SKM-1 treated with dmso at 0.1 percent for 144 hours (cell line): ENCODE data around the gene CECR2.

Experiments used
- DNase-seq: peaks from one replicate; lab custom pipeline; 2025; ENCODE audit not compliant: unreplicated experiment; lab: John Stamatoyannopoulos, UW

The CECR2 gene

DNA sequence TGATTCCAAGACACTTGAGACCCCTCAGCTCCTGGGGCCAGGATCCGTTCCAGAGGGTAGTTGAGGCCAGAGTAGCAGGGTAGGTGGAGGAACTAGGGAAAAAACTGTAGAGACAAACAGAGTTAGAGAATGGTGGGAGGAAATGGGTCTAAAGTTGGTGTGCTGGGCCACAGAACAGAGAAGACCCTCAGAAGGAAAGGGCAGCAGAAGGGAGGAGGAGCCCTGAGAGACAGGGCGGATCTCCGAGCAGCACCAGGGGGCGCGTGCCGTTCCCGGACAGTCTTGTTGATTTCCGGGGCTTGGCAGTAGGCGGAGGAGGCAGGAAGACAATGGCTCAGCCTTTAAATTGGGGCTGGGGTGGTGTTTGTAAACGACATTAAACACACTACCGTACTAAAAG lies 2.4 kb upstream of the CECR2 start:
- peak; percentile 28 for DNase-seq

DNA sequence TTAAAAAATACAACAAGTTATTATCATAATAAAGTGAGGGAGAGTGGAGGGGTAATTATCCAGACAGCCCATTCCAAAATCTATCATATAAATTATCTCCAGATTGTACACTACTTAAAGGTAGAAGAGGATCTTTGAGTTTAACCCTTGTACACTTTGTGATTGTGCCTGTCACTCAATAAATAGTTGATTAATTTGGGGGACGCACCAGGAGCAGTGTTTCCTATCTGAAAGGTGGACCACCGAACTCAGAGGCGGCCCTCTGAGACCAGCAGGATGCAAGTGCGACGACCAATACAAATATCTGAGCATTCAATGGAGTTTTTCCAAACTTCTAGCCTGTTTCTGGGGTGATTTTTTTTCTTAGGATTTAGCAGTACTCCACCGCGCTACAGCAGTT lies 1.1 kb upstream of the CECR2 start:
- no peak for DNase-seq

DNA sequence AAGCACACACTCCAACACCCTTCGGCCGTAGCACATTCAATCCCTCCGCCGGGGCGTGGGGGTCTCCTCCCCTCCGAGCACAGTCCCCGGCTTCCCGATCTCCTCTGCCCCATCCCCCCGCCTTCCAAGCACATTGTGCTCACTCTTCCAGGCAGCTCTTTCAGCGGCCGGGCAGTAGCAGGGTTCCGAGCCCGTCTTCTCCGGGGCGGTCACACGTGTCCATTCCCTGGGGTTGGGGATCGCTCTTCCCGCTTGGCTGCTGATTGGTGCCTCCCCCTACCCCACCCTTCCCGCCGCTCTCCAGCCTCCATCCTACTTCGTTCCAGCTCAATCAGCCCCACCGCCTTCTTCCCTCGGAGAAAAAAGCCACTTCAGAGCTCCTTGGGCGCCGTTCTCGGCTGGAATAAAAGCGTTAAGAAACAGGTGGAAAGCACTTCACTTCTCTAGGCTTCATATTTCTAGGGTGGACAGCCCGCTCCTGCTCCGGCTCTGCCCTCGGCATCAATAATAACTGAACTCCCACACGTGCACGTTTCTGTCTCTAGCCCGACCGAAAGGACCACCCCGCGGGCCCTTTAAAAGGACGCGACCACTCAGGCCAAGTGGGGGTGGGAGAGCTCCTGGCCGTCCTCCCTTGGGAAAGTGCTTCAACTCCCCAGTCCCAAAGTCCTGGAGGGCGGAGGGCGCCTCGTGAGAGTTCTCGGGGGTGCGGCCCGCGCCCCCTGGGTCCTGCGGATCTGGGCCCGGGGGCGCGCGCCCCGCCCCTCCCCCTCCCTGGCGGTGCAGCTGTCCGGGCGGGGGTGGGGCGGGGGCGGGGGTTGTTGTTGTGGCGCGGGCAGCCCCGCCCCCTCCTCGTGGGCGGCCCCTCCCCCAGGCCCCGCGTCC lies 464 bp upstream of the CECR2 start:
- no peak for DNase-seq

DNA sequence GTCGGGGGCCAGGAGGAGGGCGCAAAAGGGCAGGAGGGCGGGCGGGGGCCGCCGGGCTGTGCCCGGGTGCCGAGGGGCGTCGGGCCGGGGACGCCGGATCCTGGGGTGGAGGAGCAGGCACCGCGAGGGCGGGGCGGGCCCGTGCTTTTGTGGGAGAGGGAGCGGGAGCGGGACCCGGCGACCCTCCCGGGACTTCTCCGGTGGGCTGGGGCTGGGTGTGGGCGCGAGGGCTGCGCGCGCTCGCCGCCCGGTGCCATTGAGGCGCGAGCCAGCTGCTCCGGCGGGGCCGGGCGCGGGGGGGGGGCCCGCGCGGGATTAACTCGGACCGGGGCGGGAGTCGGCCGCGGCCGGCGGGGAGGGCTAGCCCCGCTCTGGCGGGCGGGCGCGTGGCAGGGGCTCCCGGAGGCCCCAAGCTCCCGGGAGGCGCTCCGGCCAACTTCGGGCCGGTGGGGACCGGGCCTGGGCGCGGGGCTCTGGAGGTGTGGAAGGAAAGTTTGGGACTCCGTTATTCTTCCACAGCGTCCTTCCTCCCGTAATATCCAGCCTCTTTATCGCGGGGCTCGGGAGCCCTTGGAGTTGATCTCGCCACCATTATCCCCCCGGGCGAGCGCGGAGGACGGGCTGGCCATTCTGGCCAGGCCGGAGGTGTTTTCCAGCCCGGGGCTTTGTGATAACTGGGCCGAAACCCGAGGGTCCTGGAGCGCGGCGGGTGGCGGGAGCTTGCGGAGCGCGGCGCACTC lies 936 bp downstream of the CECR2 start:
- no peak for DNase-seq

DNA sequence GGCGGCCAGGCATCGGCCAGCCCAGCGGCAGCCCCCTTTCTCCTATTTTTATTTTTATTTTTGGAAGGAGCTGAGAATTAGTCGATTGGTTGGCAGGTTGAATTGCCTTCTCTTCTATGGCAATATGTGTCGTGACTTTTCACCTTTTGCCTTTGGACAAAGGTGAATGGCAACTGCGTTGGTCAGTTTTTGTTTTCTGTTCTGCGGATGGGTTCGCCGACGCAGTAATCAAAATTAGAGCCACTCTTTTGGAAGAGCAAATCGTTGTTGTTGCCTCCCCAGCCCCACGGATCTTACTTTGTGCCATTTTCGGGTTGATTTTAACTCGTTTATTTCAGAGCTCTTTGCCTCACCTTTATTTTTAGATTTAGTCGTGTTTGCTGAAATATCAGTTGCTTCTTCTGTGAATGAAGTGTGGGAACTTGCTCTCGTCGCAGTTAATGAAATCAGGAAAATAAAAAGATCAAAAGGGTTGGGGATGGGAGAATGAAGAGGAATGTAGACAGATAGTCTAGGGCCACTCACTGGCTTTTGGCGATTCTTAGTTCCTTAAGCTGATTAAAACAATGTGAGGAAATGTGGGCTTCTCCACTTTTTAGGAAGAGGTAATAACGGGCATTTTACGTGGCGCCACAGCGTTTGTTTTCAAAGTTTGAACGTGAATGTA lies 1.6 kb downstream of the CECR2 start:
- DNase-seq: no peak

DNA sequence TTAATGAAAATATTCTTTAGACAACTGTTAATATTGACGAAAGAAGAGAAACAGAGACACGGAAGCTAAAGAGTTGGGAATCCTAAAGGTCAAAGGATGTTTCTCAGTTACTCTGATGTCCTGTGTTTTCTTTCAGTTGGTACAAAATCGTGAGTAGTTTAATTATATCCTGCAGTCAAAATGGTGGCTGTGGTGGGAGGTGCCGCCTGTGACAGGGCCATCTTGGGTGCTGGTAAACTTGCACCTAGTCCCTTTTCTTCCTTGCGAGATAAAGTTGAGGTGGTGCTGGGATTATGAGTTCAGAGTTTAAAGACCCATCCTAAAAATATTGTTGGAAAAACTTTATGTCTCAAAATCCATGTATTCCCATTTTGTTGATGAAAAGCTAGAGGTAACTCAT lies 2.2 kb downstream of the CECR2 start:
- DNase-seq: no peak

DNA sequence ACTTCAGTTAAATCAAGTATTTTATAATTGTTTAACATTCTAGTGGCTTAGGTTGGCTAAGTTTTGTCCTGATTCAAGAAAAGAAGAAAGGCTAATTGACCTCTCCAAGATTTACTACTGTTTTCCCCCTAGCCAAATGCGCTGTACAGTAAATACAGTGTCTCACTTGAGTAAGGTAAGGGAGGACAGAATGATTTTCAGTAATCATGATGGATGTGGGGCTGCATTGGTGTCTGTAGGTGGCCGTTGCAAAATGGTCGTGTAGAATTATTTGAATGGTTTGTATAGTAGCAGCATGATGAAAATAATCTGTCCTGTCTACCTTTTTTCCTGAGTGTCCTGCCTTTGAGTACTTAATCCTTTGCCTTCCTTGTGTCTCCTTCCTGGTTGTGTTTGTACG lies 4.6 kb downstream of the CECR2 start:
- DNase-seq: no peak

DNA sequence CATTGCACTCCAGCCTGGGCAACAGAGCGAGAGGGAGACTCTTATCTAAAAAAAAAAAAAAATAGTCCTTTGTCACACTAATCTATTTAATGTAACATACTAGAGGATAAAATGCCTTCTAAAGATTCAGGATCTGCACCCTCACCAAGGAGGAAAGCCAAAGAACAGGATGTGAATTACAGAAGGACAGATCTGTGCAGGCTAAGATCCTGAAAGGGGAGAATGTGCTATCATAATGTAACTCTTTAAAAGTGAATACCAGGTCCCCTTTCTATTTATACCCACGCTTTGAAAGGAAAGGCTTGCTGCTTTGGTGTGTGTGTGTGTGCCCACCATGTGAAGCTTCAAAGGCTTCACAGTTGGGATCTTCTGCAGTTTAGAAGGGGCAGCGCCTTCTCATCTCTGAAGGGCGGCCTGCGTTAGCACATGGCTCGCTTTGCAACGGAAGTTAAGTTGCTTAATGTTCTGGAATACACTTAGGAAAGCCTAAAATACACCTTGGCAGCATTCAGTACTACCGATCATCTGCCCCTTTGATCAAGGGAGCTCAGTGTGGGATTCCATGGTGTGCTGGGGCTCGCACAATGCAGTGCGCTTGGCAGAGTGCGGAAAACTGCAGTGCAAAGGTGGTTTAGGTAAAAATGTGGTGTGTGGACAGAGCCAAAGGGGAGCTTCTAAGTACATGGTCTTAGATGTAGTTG lies 6.8 kb downstream of the CECR2 start:
- DNase-seq: no peak

DNA sequence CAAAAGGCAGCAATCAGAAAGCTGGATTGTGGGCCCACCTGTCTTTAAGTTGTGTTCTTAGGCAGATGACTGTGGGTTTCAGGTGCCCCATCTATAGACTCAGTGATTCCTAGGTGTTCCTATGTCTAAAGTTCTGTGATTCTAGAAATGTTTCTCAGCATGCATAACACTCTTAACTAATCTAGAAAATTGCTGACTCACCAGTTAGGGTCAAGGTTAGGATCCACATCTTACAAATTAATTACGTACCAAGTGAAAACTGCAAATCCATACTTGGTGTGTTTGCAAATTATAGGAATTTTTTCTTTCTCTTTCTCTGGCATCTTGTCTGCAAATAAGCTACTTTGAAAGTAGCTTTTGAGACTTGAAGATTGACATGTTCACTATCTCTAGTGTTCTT lies 7.7 kb downstream of the CECR2 start:
- no peak for DNase-seq

DNA sequence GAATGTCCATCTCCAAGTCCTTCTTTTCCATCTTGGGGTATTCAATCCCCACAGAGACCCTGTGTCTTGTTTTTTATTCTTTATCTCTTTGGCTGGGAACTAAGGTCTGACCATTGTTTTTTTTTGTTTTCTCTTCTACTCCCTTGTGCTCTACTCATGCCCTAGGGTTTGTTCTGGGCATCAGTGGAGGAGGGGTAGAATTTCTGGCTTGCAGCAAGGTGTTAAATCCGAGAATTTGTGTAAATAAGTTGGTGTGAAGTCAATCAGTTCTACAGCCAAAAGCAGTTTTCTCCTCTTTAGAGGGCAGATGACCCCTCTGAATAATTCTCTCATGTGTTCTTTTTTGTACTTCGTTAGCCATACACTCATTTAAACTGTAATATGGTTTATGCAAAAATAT lies 10.7 kb downstream of the CECR2 start:
- no peak for DNase-seq

DNA sequence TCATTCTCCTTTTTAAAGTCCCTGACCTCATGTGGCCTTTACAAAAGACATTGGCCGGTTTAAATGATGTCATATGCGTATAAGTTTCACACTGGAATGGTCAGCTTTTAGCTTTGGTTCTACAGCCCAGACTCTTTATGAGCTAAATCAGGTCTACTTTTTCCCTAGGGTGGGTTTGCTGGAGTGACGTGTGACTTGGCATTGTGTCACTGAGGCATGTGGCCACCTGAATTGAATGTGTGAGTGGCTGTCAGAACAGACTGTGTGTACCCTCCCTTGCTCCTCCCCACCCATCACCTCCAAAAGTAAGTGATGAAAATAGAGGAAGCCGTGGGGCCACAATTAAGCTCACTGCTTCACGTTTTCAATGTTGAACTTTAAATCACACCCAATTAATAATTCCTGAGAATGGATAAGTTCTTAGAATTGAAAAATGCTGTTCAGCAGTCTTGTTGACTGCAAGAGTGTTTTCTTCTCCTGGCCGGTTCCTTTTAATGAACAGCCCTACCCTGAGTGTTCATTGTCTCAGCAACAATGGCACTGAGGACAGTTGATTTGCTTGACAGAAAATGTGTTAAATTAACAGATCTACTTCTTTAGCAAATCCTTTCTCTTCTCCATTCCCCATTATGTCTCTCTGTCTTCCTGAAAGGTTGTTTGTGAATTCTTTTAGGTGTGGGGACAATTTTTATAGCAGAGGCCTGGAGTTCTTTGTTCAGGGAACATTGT lies 11.3 kb downstream of the CECR2 start:
- no peak for DNase-seq

DNA sequence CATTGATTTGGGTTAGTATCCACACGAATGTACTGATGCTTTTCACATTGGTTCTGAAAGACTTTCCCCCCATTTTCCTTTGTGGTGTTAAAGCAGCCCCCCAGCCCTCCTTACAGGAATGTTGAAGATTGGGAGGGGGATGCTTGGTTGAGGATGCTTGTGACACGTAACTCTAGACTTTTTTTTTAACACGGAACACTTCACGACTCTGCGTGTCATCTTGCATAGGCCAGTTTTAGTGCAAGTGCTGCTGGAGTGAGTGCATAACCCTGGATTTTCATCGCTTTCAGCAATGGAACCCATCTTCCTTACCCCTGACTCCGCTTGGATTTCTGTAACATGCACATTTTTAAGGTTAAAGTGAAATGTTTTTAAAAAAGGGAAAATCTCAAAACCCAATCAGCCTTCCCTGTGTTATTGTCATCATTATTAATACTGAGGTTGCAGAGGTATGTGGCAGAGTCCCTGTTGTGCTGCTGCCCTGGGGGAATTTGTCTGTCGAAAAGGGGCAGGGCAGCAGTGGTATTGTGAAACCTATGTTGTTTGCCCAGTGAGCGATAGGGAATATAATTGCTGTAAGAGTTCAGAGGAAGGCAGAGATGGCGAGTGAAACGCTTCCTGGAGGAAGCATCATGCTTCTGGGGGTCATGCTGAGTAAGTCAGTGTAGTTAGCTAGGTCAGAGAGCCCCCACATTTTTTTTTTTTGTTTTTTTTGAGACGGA lies 12.1 kb downstream of the CECR2 start:
- peak; percentile 37 for DNase-seq

DNA sequence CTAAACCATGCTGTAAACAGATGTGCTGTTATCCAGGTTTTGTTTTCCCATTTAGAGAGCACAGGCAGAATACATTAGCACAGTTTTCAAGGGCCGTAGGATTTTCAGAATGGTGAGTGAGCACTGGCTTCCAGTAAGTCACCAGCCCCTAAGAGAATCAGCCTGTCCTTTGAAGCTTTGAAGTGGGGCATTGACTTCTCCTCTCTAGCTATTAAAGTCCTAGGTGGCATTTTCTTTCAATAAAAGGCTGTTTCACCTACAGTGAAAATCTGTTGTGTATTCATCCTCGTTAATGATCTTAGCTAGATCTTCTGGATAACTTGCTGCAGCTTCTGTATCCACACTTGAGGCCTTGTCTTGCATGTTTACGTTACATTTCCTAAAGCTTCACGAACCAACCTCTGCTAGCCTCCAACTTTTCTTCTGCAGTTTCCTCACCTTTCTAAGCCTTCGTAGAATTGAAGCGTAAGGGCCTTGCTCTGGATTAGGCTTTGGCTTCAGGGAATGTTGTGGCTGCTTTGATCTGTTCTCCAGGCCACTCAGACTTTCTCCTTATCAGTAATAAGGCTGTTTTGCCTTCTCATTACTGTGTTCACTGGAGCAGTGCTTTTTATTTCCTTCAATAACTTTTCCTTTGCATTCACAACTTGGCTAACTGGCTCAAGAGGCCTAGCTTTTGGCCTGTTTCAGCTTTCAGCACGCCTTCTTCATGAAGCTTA lies 15.5 kb downstream of the CECR2 start:
- DNase-seq: no peak

DNA sequence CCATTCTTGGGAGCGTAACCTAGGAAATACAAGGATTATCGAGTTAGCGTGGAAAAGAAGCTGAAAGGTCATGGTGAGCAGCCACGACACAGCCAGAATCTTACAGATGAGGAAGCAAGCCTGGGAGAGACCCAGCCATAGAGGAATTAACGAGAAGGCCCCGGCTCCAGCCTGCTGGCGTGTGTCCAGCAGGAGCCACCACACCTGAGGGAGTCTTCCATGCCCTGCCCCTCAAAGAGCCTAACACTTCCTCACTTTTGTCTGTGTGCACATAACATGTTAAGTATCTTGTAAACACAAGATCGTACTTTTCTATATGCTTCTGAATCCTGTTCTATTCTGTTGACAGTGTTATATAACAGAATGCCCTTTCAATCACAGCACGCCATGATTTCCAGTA lies 18.1 kb downstream of the CECR2 start:
- no peak for DNase-seq

DNA sequence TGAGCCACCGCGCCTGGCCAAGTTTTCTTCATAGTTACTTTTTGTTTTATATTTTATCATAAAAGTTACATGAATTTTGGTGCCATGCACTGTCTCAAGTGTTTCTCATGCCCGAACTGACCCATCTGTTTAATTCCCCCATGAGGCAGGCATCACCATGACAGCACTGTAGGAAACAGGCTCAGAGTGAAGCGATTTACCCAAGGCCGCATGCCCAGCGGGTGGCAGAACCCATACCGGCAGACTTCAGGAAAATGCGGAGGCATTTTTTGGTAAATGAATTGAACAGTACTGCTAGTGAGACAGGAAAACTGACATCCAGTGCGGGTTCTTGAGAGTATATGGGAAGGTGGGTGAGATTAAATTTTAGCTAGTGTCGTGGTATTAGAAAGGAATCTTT lies 19.0 kb downstream of the CECR2 start:
- DNase-seq: no peak

DNA sequence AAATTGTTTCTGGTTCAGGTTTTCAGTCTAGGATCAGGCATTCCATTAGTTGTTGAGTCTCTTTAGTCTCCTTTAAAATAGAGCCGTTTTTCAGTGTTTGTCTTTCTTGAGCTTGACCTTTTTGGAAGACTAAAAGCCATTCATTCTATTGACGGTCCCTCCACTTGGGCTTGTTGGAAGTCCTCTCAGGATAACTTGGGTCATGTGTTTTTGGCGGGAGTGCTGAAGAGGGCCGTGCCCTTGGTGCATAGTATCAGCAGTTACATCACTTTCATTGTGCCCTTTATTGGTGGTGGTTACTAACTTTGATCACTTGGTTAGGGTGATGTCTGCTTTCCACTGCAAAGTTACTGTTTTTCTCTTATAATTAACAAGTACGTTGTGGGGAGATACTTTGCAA lies 20.8 kb downstream of the CECR2 start:
- no peak for DNase-seq

DNA sequence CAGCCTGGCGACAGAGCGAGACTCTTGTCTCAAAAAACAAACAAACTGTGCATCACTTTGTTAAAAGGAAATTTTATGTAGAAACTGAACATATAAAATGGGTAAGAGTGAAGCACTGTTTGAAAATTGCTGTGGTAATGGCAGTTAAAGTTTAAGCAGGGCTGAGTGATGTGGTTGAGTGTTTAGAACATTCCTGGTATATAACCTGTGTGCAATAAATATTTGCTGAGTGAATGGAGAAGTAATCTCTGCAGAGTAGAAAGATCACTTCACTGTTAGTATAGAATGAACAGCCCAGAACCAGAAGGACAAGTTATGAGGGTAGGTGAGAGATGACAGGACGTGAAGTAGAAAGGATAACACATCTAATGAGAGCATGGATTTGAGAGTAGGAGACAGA lies 27.3 kb downstream of the CECR2 start:
- no peak for DNase-seq

DNA sequence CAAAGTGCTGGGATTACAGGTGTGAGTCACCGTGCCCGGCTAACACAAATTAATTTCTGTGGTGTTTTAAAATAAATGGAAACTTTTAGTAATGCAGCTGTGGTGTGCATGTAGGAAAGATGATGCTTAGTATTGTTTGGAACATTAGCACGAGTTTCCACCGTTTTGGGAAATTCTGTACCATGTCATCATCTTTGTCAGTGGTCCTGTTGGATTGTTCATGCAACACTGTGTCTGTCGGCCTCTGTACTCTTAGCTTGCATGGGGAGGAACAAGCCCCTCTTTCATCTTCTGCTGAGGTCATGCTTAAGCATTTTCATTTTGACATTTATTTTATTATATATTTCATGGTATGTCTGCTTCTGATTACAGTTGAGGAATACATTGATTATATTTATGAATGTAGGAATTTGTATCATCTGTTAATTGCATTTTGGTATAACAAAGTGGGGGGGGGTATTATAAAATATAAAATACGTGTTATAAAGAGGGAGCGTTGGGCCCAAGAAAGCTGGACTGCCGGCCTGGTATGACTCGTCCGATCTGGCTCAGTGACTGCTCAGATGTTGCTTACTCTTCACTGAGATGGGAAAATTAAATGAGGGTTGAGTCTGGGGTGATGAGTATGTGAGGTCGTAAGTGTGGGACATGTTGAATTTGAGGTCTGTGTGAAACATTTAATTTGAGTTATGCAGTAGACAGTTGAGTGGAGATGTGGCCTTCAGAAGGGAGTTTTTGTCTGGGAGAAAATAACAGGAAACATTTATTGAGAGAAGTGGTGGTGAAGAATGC lies 28.7 kb downstream of the CECR2 start:
- DNase-seq: no peak

DNA sequence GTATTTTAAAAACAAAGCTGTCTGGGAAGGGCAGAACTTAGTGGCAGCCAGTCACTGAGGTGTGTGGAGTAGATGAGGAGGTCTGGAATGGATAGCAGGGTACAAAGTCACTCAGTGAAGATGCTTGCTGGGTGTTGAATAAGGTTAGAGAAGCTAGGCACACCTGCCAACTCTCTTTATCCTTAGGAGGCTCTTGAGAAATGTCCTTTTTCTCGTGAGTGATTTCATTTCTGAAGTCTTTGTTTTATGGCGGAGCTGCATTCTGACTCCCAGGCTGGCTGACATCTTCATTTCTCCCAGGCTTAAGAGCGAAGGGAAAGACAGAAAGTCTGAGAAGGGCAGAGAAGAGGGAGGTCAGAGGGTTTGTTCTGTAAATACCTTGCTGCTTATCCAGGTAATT lies 31.0 kb downstream of the CECR2 start:
- no peak for DNase-seq
